ENCODE results near the gene PAGE2. TPM values are rescaled to one million over a fixed set of nuclear protein-coding genes. Genes with fewer than 3 reads are reported as not detected.
"Not testable (repeated sequence)": the region's sequence is repeated elsewhere in the genome, so short reads cannot be mapped to it uniquely, and the experiment has no call there.

Gene PAGE2
- total RNA-seq, 1 experiment from 2014 or later = not detected

GRCh38 chrX:55056820-55057674 lies 31.8 kb upstream of the PAGE2 start:
- Histone ChIP-seq H3K36me3 (ENCODE audit: low read depth, low read length) (no peaks in the 10 kb centered on the region), H3K9ac (ENCODE audit: low read length) (no peak overlapping the region), H3K9me3 (ENCODE audit: low read length) (no peaks in the 10 kb centered on the region), H3K4me1 (ENCODE audit: insufficient read depth, low read length) (0 out of 2 replicates have a peak, but pooled peaks cover 8% of the 10 kb centered on the region), H3K27me3 (ENCODE audit: low read length) (no peaks in the 10 kb centered on the region), H4K20me1 (ENCODE audit: low read length) (no peaks in the 10 kb centered on the region), H2AFZ (ENCODE audit: low read length) (0 out of 2 replicates have a peak overlapping the region, but pooled peaks have one; percentile 24), H3F3A (ENCODE audit: low read length, unreplicated experiment) (no peaks in the 10 kb centered on the region), H3K4me3 (ENCODE audit: low read length) (no peak overlapping the region), H3K27ac (ENCODE audit: low read length) (no peak overlapping the region), H3K79me2 (ENCODE audit: low read length) (no peaks in the 10 kb centered on the region), H3K4me2 (ENCODE audit: low read length) (peak overlapping the region; percentile 31; the same call in 1 of the 2 replicates), H3K9me2 (replicated peaks; ENCODE audit: low read length) (no peaks in the 10 kb centered on the region)
- CTCF ChIA-PET = interaction anchor here (1.1 kb wide), 1 partner anchor 418 kb away, joined by 4 read pairs; no protein-coding TSS in a partner anchor
- intact Hi-C loops (cut with micrococcal nuclease) = loop anchor here (1.0 to 10.0 kb wide), 4 partner anchors 79 to 810 kb away; no protein-coding TSS in a partner anchor
- POLR2A ChIA-PET (ENCODE audit: unreplicated experiment) = no interaction called here
- DNase-seq (peak; percentile 10), ATAC-seq (peak; percentile 29; the same call in 1 of the 2 replicates)
- BruUV-seq (replicated peaks) = no TSS peak
- TF ChIP-seq EZH2 (IDR thresholded peaks at IDR 0.05; ENCODE audit: low read length, unreplicated experiment) (no peak), CTCF (conservative IDR thresholded peaks at IDR 0.05; ENCODE audit: low read depth, low read length) (no peak), EZH2phosphoT487 (IDR thresholded peaks at IDR 0.05; ENCODE audit: borderline replicate concordance, low read length) (no peak)

DNA sequence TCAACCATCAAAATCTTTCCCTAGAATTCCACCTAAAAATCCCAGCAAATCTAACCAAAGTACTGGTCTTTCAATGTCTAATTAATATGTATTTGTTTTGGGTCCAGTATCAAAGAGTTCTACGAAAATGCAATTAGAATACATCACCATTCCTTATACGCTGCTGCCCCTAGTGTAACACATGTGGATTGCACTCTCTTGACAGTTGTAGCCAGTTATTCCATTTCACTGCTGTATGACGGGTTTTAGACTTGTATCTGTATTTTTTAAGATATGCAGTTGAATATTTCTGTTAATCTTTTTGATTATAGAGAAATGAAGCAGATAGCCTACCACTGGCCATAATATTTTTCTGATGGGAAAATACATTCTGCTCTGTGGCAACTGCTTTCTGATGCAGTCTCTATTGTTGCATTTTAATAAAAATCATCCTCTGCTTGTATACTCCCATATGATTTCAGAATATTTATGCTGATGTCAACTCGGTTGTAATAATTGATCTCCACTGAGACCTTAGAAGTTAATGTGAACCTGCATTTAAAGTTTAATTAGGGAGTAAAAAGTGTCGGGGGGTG lies 31.1 kb upstream of the PAGE2 start:
- intact Hi-C loops (cut with micrococcal nuclease) = loop anchor here (1.0 to 10.0 kb wide), 4 partner anchors 79 to 810 kb away; no protein-coding TSS in a partner anchor
- H3K9me2 ChIP-seq (replicated peaks; ENCODE audit: low read length) = no peaks in the 10 kb centered on the region
- H3K9ac ChIP-seq (ENCODE audit: low read length) = no peak overlapping the region
- POLR2A ChIA-PET (ENCODE audit: unreplicated experiment) = no interaction called here
- BruUV-seq (replicated peaks) = no TSS peak
- peak overlapping the region; percentile 31; the same call in 1 of the 2 replicates for H3K4me2 ChIP-seq (ENCODE audit: low read length)
- H3K4me3 ChIP-seq (ENCODE audit: low read length) = no peak overlapping the region
- ATAC-seq (peak; percentile 66), DNase-seq (peak; percentile 61)
- no peaks in the 10 kb centered on the region for H4K20me1 ChIP-seq (ENCODE audit: low read length)
- no peaks in the 10 kb centered on the region for H3K27me3 ChIP-seq (ENCODE audit: low read length)
- H3K9me3 ChIP-seq (ENCODE audit: low read length) = no peaks in the 10 kb centered on the region
- H3K27ac ChIP-seq (ENCODE audit: low read length) = no peak overlapping the region
- TF ChIP-seq CTCF (conservative IDR thresholded peaks at IDR 0.05; ENCODE audit: low read depth, low read length) (peak; percentile 89), EZH2phosphoT487 (IDR thresholded peaks at IDR 0.05; ENCODE audit: borderline replicate concordance, low read length) (no peak), EZH2 (IDR thresholded peaks at IDR 0.05; ENCODE audit: low read length, unreplicated experiment) (no peak)
- no peaks in the 10 kb centered on the region for H3K36me3 ChIP-seq (ENCODE audit: low read depth, low read length)
- CTCF ChIA-PET = interaction anchor here (1.1 kb wide), 1 partner anchor 418 kb away, joined by 4 read pairs; no protein-coding TSS in a partner anchor
- no peaks in the 10 kb centered on the region for H3F3A ChIP-seq (ENCODE audit: low read length, unreplicated experiment)
- no peaks in the 10 kb centered on the region for H3K79me2 ChIP-seq (ENCODE audit: low read length)
- H2AFZ ChIP-seq (ENCODE audit: low read length) = 0 out of 2 replicates have a peak overlapping the region, but pooled peaks have one; percentile 24
- 0 out of 2 replicates have a peak, but pooled peaks cover 8% of the 10 kb centered on the region for H3K4me1 ChIP-seq (ENCODE audit: insufficient read depth, low read length)

GRCh38 chrX:55067180-55067579 lies 21.6 kb upstream of the PAGE2 start:
- BruUV-seq (replicated peaks); H3K4me2 ChIP-seq (ENCODE audit: low read length); H3K9me2 ChIP-seq (replicated peaks; ENCODE audit: low read length); H3K4me3 ChIP-seq (ENCODE audit: low read length); H3K79me2 ChIP-seq (ENCODE audit: low read length); H3K27ac ChIP-seq (ENCODE audit: low read length); DNase-seq; CTCF ChIA-PET; ATAC-seq; H2AFZ ChIP-seq (ENCODE audit: low read length); H3K27me3 ChIP-seq (ENCODE audit: low read length); H4K20me1 ChIP-seq (ENCODE audit: low read length); H3K9ac ChIP-seq (ENCODE audit: low read length); intact Hi-C loops (cut with micrococcal nuclease); H3K4me1 ChIP-seq (ENCODE audit: insufficient read depth, low read length); POLR2A ChIA-PET (ENCODE audit: unreplicated experiment); H3K9me3 ChIP-seq (ENCODE audit: low read length); H3F3A ChIP-seq (ENCODE audit: low read length, unreplicated experiment); H3K36me3 ChIP-seq (ENCODE audit: low read depth, low read length): not testable (repeated sequence)
